Measurements from ENCODE around the gene UPK3BL1.
"Not testable (repeated sequence)": the region's sequence is repeated elsewhere in the genome, so short reads cannot be mapped to it uniquely, and the experiment has no call there.

GRCh38 chr7:102666850-102667249 is 24.3 kb upstream of the UPK3BL1 start:
- not testable (repeated sequence) for TF ChIP-seq POLR2A, EP300 (IDR thresholded peaks at IDR 0.05)
